Colonic mucosa (tissue), 4 donors: ENCODE results near the gene ID1. TPM values are rescaled to one million over a fixed set of nuclear protein-coding genes. Genes with fewer than 3 reads are reported as not detected.

ENCODE experiments used
- DNase-seq: peaks from one replicate; pipeline ENCODE4 v3.0.0-alpha.2; 2020
- H3K27ac ChIP-seq: fragments of 200-600 bp; one replicate; pipeline ENCODE4 v1.8.0; 2021
- H3K27me3 ChIP-seq: fragments of 200-600 bp; one replicate; pipeline ENCODE4 v1.8.0; 2021
- H3K36me3 ChIP-seq: fragments of 200-600 bp; one replicate; pipeline ENCODE4 v1.8.0; 2021
- H3K4me1 ChIP-seq: fragments of 200-600 bp; one replicate; pipeline ENCODE4 v1.8.0; 2021; ENCODE audit warnings: mild to moderate bottlenecking
- H3K4me3 ChIP-seq: fragments of 200-600 bp; one replicate; pipeline ENCODE4 v1.8.0; 2021
- H3K9ac ChIP-seq, 2 donors: one replicate each; pipeline ENCODE4 v1.7.0; 2013; ENCODE audit warnings: control low read depth in 2 of 2, low read depth in 2 of 2, low read length in 2 of 2
- H3K9me3 ChIP-seq: fragments of 200-600 bp; one replicate; pipeline ENCODE4 v1.8.0; 2021
- intact Hi-C: fragments of 100-400 bp; cut with DNase I; formaldehyde crosslinking; loops from one replicate; pipeline ENCODE4 v1.14.1; 2022
- total RNA-seq, 2 donors: library from RNA; stranded (reverse); fragmentation: NEBNext Ultra II Directional in 1 of 2; extraction: Animal tissue kit (Norgen Biotek cat#: 25700) in 1 of 2; gene quantifications; one replicate each; pipeline ENCODE4 v1.2.1, GENCODE V29; 2021
- TF ChIP-seq, protein P1 (sequence below): fragments of 200-600 bp; IDR thresholded peaks from one replicate; pipeline ENCODE4 v1.8.0; 2022; ENCODE audit warnings: antibody characterized with exemption, mild to moderate bottlenecking
- donor health status: healthy.
- donor health status: DM: no; HTN: no; CAD: no.
- donor health status: DM: no; HTN: no; CAD: no.

ID1 gene, protein sequence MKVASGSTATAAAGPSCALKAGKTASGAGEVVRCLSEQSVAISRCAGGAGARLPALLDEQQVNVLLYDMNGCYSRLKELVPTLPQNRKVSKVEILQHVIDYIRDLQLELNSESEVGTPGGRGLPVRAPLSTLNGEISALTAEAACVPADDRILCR
- 100 to 1,000 TPM; 134 to 179 TPM for total RNA-seq

DNA sequence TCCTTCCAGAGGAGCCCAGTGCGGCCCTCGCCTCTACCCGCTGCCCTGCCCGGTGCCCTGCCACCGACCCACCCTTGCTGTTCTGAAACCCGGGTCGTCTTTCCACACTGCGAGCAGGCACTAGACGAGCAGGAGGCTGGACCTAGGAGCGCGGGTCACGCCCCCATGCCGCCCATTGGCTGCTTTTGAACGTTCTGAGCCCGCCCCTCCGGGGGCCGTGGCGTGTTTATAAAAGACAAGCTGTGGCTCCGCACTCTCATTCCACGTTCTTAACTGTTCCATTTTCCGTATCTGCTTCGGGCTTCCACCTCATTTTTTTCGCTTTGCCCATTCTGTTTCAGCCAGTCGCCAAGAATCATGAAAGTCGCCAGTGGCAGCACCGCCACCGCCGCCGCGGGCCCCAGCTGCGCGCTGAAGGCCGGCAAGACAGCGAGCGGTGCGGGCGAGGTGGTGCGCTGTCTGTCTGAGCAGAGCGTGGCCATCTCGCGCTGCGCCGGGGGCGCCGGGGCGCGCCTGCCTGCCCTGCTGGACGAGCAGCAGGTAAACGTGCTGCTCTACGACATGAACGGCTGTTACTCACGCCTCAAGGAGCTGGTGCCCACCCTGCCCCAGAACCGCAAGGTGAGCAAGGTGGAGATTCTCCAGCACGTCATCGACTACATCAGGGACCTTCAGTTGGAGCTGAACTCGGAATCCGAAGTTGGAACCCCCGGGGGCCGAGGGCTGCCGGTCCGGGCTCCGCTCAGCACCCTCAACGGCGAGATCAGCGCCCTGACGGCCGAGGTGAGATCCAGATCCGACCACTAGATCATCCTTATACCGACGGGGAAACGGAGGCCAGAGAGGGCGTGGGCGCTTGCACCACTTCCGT lies at the start of gene ID1:
Gene ID1 (plus strand): TSS at position 259 of the 871 bp plus-strand sequence. CDS start 99 bp downstream, at position 358.
- H3K9ac ChIP-seq = peak within 1 kb of the TSS; percentile 98 to 99
- H3K4me1 ChIP-seq = peaks cover 9% of the 10 kb centered on the region
- H3K9me3 ChIP-seq = no peaks in the 10 kb centered on the region
- TF ChIP-seq, protein P1, sequence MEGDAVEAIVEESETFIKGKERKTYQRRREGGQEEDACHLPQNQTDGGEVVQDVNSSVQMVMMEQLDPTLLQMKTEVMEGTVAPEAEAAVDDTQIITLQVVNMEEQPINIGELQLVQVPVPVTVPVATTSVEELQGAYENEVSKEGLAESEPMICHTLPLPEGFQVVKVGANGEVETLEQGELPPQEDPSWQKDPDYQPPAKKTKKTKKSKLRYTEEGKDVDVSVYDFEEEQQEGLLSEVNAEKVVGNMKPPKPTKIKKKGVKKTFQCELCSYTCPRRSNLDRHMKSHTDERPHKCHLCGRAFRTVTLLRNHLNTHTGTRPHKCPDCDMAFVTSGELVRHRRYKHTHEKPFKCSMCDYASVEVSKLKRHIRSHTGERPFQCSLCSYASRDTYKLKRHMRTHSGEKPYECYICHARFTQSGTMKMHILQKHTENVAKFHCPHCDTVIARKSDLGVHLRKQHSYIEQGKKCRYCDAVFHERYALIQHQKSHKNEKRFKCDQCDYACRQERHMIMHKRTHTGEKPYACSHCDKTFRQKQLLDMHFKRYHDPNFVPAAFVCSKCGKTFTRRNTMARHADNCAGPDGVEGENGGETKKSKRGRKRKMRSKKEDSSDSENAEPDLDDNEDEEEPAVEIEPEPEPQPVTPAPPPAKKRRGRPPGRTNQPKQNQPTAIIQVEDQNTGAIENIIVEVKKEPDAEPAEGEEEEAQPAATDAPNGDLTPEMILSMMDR = no peak
- peak; percentile 97 for DNase-seq
- no peaks in the 10 kb centered on the region for H3K27me3 ChIP-seq
- H3K36me3 ChIP-seq = no peaks in the 10 kb centered on the region
- H3K27ac ChIP-seq = peak within 1 kb of the TSS; percentile 77
- intact Hi-C loops = no loop called here
- peak within 1 kb of the TSS; percentile 58 for H3K4me3 ChIP-seq

- Histone ChIP-seq H3K36me3 (peaks cover 17% of the 10 kb centered on the region), H3K9me3 (no peaks in the 10 kb centered on the region), H3K4me3 (no peak overlapping the region), H3K27ac (no peak overlapping the region), H3K27me3 (no peaks in the 10 kb centered on the region), H3K4me1 (no peaks in the 10 kb centered on the region), H3K9ac (no peak overlapping the region)
- TF ChIP-seq, protein P1 = no peak
- DNase-seq = no peak
- intact Hi-C loops = loop anchor here (10.0 kb wide), 1 partner anchor 165 kb away; the partner anchor contains the start of gene BCL2L1
These were observed 45.4 kb upstream of the ID1 start for GRCh38 chr20:31559704-31560093.

DNA sequence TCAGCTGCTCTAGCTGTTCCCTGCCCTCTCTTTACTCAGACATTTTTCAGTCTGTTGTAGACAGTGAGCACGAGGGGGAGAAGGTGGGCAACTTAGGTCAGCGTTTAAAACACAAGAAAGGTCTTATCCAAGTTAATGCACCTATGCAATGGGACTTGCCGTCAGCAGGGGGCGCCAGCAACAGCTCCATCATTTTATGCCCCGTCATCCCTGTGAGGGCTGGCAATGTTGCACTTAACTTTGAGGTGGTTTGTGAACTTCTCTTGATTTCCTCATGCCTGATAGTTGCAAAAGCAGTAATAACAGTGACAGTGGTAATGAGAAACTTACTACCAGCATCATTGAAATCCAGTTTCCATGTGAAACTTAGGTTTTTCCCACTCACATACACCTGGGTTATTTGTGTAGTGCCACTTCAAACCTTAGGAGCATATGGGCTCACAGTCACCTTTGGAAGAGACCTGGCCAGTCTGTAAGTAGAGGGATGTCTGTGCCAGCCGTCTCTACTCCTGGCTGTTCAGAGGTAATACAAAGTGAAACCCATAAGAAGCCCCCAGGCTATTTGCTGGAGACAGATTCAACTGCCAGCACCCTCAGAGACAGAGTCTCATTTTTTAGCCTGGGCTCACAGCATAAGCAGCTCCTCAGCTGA lies 44.9 kb upstream of the ID1 start:
- peaks cover 17% of the 10 kb centered on the region for H3K36me3 ChIP-seq
- H3K4me1 ChIP-seq = no peaks in the 10 kb centered on the region
- no peak overlapping the region for H3K4me3 ChIP-seq
- H3K9me3 ChIP-seq = no peaks in the 10 kb centered on the region
- TF ChIP-seq, protein P1 = peak; percentile 86
- H3K9ac ChIP-seq = no peak overlapping the region
- H3K27ac ChIP-seq = peak overlapping the region; percentile 49
- intact Hi-C loops = loop anchor here (10.0 kb wide), 1 partner anchor 165 kb away; the partner anchor contains the start of gene BCL2L1
- DNase-seq = peak; percentile 74
- H3K27me3 ChIP-seq = no peaks in the 10 kb centered on the region

- TF ChIP-seq, protein P1 = no peak
- Histone ChIP-seq H3K9ac (no peak overlapping the region), H3K27ac (peak overlapping the region; percentile 49), H3K4me1 (no peaks in the 10 kb centered on the region), H3K36me3 (peaks cover 17% of the 10 kb centered on the region), H3K9me3 (no peaks in the 10 kb centered on the region), H3K4me3 (no peak overlapping the region), H3K27me3 (no peaks in the 10 kb centered on the region)
- DNase-seq = no peak
- intact Hi-C loops = loop anchor here (10.0 kb wide), 1 partner anchor 164 kb away; the partner anchor contains the start of gene BCL2L1
These were observed 44.1 kb upstream of the ID1 start for GRCh38 chr20:31560746-31561598.
